SK-N-SH (cell line): ENCODE results near the gene ZFX. TPM values are rescaled to one million over a fixed set of nuclear protein-coding genes. Genes with fewer than 3 reads are reported as not detected.

Source experiments
- CTCF ChIA-PET: fragments of 300-600, 350-600 bp; formaldehyde crosslinking; extraction: SDS; loops from one replicate; lab custom pipeline; 2021; lab: Yijun Ruan, JAX
- POLR2A ChIA-PET: fragments of 350-600 bp; sonication (Branson Sonifier 250); formaldehyde crosslinking; extraction: SDS; loops from one replicate; lab custom pipeline; 2020; ENCODE audit warnings: antibody characterized with exemption, inconsistent platforms; lab: Yijun Ruan, JAX
- DNase-seq: peaks from one replicate; pipeline ENCODE4 v3.0.0; 2012
- H2AFZ ChIP-seq: fragments of 200-600 bp; sonication (generic); 2 replicates; pipeline ENCODE4 v1.8.1; 2016; ENCODE audit warnings: antibody characterized with exemption, mild to moderate bottlenecking, low read depth
- H3F3A ChIP-seq: fragments of 200-600 bp; sonication (generic); replicated peaks from 2 replicates; pipeline ENCODE3; 2016; ENCODE audit warnings: antibody characterized with exemption, mild to moderate bottlenecking; ENCODE audit not compliant: insufficient read depth
- H3K27ac ChIP-seq, 2 experiments: fragments of 200-500 bp in 1 of 2; fragments of 200-600 bp in 1 of 2; sonication (Bioruptor generic) in 1 of 2; sonication (generic), shearing (Covaris generic) in 1 of 2; 2 replicates each; pipeline versions ENCODE4 v1.5.1 to v1.6.1; 2014 to 2016; ENCODE audit warnings: low read depth in 2 of 2, inconsistent platforms in 1 of 2, low read length in 1 of 2, mild to moderate bottlenecking in 1 of 2, mixed read lengths in 1 of 2
- H3K27me3 ChIP-seq: fragments of 200-600 bp; sonication (generic), shearing (Covaris generic); 2 replicates; pipeline ENCODE4 v1.6.1; 2016; ENCODE audit warnings: mixed run types; ENCODE audit not compliant: insufficient read depth
- H3K36me3 ChIP-seq, 2 experiments: fragments of 200-500 bp in 1 of 2; fragments of 200-600 bp in 1 of 2; sonication (Bioruptor generic) in 1 of 2; sonication (generic) in 1 of 2; replicated peaks in 1 of 2; 2 replicates each; pipeline versions ENCODE3 to v1.5.1; 2014 to 2016; ENCODE audit warnings: low read length in 1 of 2, mild to moderate bottlenecking in 1 of 2; ENCODE audit not compliant: insufficient read depth in 2 of 2, control insufficient read depth in 1 of 2
- H3K4me1 ChIP-seq, 2 experiments: fragments of 200-500 bp in 1 of 2; fragments of 200-600 bp in 1 of 2; sonication (Bioruptor generic) in 1 of 2; sonication (generic), shearing (Covaris generic) in 1 of 2; 2 replicates each; pipeline versions ENCODE4 v1.5.1 to v1.6.1; 2014 to 2016; ENCODE audit warnings: low read depth in 1 of 2, low read length in 1 of 2, mixed run types in 1 of 2; ENCODE audit not compliant: insufficient read depth in 2 of 2, control insufficient read depth in 1 of 2
- H3K4me2 ChIP-seq: fragments of 200-600 bp; sonication (generic), shearing (Covaris generic); 2 replicates; pipeline ENCODE4 v1.6.1; 2017; ENCODE audit warnings: mixed run types
- H3K4me3 ChIP-seq, 2 experiments: fragments of 200-500 bp in 1 of 2; fragments of 200-600 bp in 1 of 2; sonication (Bioruptor generic) in 1 of 2; sonication (generic), shearing (Covaris generic) in 1 of 2; 2 replicates each; pipeline versions ENCODE4 v1.5.1 to v1.8.1; 2014 to 2016; ENCODE audit warnings: low read depth in 2 of 2, inconsistent platforms in 1 of 2, low read length in 1 of 2, mild to moderate bottlenecking in 1 of 2, mixed read lengths in 1 of 2, moderate library complexity in 1 of 2
- H3K79me2 ChIP-seq: fragments of 200-600 bp; sonication (generic); 2 replicates; pipeline ENCODE4 v1.8.1; 2017; ENCODE audit warnings: mild to moderate bottlenecking; ENCODE audit not compliant: insufficient read depth
- H3K9ac ChIP-seq: fragments of 200-600 bp; sonication (generic); 2 replicates; pipeline ENCODE4 v1.6.1; 2017; ENCODE audit warnings: mixed run types
- H3K9me2 ChIP-seq: fragments of 200-600 bp; sonication (generic); 2 replicates; pipeline ENCODE4 v1.6.1; 2017; ENCODE audit warnings: mixed run types
- H3K9me3 ChIP-seq: fragments of 200-600 bp; sonication (generic); 2 replicates; pipeline ENCODE4 v1.6.1; 2017; ENCODE audit warnings: mixed run types, mild to moderate bottlenecking, moderate library complexity
- H4K20me1 ChIP-seq: fragments of 200-600 bp; sonication (generic); 2 replicates; pipeline ENCODE4 v1.6.1; 2017; ENCODE audit warnings: mild to moderate bottlenecking, mixed run types; ENCODE audit not compliant: insufficient read depth
- FOSL2 ChIP-seq: IDR thresholded peaks from 2 replicates; pipeline ENCODE4 v1.4.0; 2012; ENCODE audit warnings: low read depth, mild to moderate bottlenecking, moderate library complexity, borderline replicate concordance
- JUND ChIP-seq: IDR thresholded peaks from 2 replicates; pipeline ENCODE4 v1.4.0; 2012
- MXI1 ChIP-seq: IDR thresholded peaks from 2 replicates; pipeline ENCODE4 v1.6.1; 2012; ENCODE audit warnings: mild to moderate bottlenecking, low read depth, low read length, improper control_type of control experiment
- TCF12 ChIP-seq: IDR thresholded peaks from 2 replicates; pipeline ENCODE4 v1.4.0; 2012
- USF1 ChIP-seq: IDR thresholded peaks from 2 replicates; pipeline ENCODE4 v1.4.0; 2012; ENCODE audit warnings: low read depth, borderline replicate concordance
- YY1 ChIP-seq: IDR thresholded peaks from 2 replicates; pipeline ENCODE4 v1.4.0; 2012; ENCODE audit warnings: low read depth, mild to moderate bottlenecking
- ZBTB33 ChIP-seq: IDR thresholded peaks from 2 replicates; pipeline ENCODE4 v1.4.0; 2012; ENCODE audit warnings: low read depth, borderline replicate concordance
- WGBS: methylation state at CpG from one replicate; pipeline ENCODE4 v1.1.6; 2017; ENCODE audit warnings: low lambda C conversion rate; 5-methylcytosine and 5-hydroxymethylcytosine counted together
- polyA plus RNA-seq, 3 experiments: library from polyadenylated mRNA; depleted of rRNA; stranded (reverse); fragments of >200 nt; gene quantifications; 2 replicates each; pipeline ENCODE4 v1.2.3, GENCODE V29; 2012

Gene ZFX
- polyA plus RNA-seq, 1 of the 3 experiments (the other 2 are of a cell fraction): 9.0 TPM

DNA sequence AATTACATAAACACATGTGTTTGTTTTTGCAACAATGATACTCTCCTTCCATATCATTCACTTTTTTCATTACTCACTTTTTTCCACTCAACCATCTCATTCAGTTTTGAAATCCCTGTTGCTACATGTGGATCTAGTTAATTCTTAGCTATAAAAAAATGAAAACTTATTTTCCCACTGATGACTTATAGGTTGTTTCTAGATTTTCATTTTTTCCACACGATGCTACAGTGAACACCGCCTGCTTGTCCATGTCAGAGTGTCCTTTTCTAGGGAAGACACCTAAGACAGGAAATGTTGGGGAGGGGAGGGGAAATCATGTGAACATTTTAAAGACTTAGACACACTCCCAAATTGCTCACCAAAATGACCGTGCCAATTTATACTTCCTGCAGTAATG lies 94.2 kb downstream of the ZFX start:
- no peaks in the 10 kb centered on the region for H3K9me2 ChIP-seq
- H3K4me1 ChIP-seq: peaks cover 0 to 13% of the 10 kb centered on the region in 2 experiments; a peak in 1 of 4 replicates
- H3K4me3 ChIP-seq: no peak overlapping the region
- TF ChIP-seq TCF12 (peak; percentile 25; the same call in 1 of the 2 replicates), JUND (no peak)
- peak overlapping the region in 1 of 2 experiments; percentile 41; a peak in 1 of 4 replicates for H3K27ac ChIP-seq
- H3K9me3 ChIP-seq: no peaks in the 10 kb centered on the region
- POLR2A ChIA-PET: no interaction called here
- peaks cover 15% of the 10 kb centered on the region for H3F3A ChIP-seq
- CTCF ChIA-PET: interaction anchor here (0.6 to 1.8 kb wide), 4 partner anchors 16 to 268 kb away, joined by 3 to 14 read pairs (median 4); no protein-coding TSS in a partner anchor
- no peak overlapping the region for H2AFZ ChIP-seq
- 12% methylated on average over 3 of the region's 3 CpGs for WGBS
- H3K4me2 ChIP-seq: no peak overlapping the region
- H3K79me2 ChIP-seq: no peaks in the 10 kb centered on the region
- DNase-seq: no peak
- H3K27me3 ChIP-seq: no peaks in the 10 kb centered on the region; the same call in 1 of the 2 replicates
- H3K36me3 ChIP-seq: no peaks in the 10 kb centered on the region
- H4K20me1 ChIP-seq: no peaks in the 10 kb centered on the region
- no peak overlapping the region for H3K9ac ChIP-seq

DNA sequence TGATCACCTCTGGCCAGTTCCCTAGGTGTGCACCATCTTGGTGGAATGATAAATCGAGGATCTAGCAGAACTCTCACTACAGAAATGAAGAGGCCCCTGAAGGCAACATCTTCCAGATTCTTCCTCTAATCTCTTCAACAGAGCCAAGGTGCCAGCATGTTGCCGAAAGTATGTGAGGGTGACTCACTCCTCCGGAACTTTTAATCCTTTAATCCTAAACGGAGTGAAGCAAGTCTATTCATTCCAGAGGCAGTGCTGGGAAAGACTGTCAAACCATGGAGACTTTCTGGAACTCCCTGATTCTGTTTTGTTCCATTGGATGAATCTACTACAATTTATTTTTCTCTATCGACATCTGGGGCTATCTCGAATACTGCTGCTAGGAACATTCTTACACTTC lies 95.7 kb downstream of the ZFX start:
- WGBS: 34% methylated on average over 6 of the region's 6 CpGs

More for the DNA sequence above, 95.7 kb downstream of the ZFX start:
- Histone ChIP-seq H3F3A (peaks cover 11% of the 10 kb centered on the region), H3K4me2 (no peak overlapping the region), H3K9ac (no peak overlapping the region), H4K20me1 (no peaks in the 10 kb centered on the region), H2AFZ (no peak overlapping the region), H3K27me3 (no peaks in the 10 kb centered on the region; the same call in 1 of the 2 replicates), H3K36me3 (no peaks in the 10 kb centered on the region), H3K79me2 (no peaks in the 10 kb centered on the region), H3K4me1 (peaks cover 0 to 13% of the 10 kb centered on the region in 2 experiments; a peak in 1 of 4 replicates), H3K9me2 (no peaks in the 10 kb centered on the region), H3K9me3 (no peaks in the 10 kb centered on the region), H3K4me3 (no peak overlapping the region), H3K27ac (no peak overlapping the region)
- DNase-seq: no peak
- POLR2A ChIA-PET: no interaction called here
- CTCF ChIA-PET: interaction anchor here (1.8 to 2.0 kb wide), 2 partner anchors 14 to 163 kb away, joined by 4 to 6 read pairs; no protein-coding TSS in a partner anchor
- peak; percentile 64 for TF ChIP-seq JUND
- no peak for TF ChIP-seq ZBTB33
- no peak for TF ChIP-seq USF1
- no peak for TF ChIP-seq MXI1
- no peak for TF ChIP-seq YY1
- TF ChIP-seq FOSL2: peak; percentile 73
